Parathyroid adenoma (tissue), 2 donors: ENCODE results near the gene CFAP100.

ENCODE experiments used
- H2AFZ ChIP-seq: fragments of 300-600 bp; sonication (generic); one replicate; pipeline ENCODE4 v1.7.0; 2017; ENCODE audit warnings: antibody characterized with exemption, mild to moderate bottlenecking
- H3K27ac ChIP-seq: fragments of 300-600 bp; sonication (generic); one replicate; pipeline ENCODE4 v1.7.0; 2017
- H3K27me3 ChIP-seq: fragments of 300-600 bp; sonication (generic); one replicate; pipeline ENCODE4 v1.7.0; 2017; ENCODE audit warnings: low read length; ENCODE audit not compliant: control insufficient read depth, insufficient read depth
- H3K36me3 ChIP-seq: fragments of 300-600 bp; sonication (generic); one replicate; pipeline ENCODE4 v1.7.0; 2017; ENCODE audit warnings: low read length; ENCODE audit not compliant: control insufficient read depth, insufficient read depth
- H3K4me1 ChIP-seq: fragments of 300-600 bp; sonication (generic); one replicate; pipeline ENCODE4 v1.7.0; 2017; ENCODE audit warnings: control low read depth
- H3K4me2 ChIP-seq: fragments of 300-600 bp; sonication (generic); one replicate; pipeline ENCODE4 v1.7.0; 2017; ENCODE audit warnings: low read length
- H3K4me3 ChIP-seq: fragments of 300-600 bp; sonication (generic); one replicate; pipeline ENCODE4 v1.7.0; 2017; ENCODE audit warnings: low read depth, low read length
- H3K79me2 ChIP-seq: fragments of 300-600 bp; sonication (generic); one replicate; pipeline ENCODE4 v1.7.0; 2017; ENCODE audit warnings: control low read depth
- H3K9ac ChIP-seq: fragments of 300-600 bp; sonication (generic); one replicate; pipeline ENCODE4 v1.7.0; 2017; ENCODE audit warnings: mild to moderate bottlenecking
- H3K9me3 ChIP-seq: fragments of 300-600 bp; sonication (generic); one replicate; pipeline ENCODE4 v1.7.0; 2017; ENCODE audit warnings: low read length; ENCODE audit not compliant: control insufficient read depth
- TF ChIP-seq, protein P1 (sequence below): fragments of 300-600 bp; sonication (generic); IDR thresholded peaks from one replicate; pipeline ENCODE4 v1.7.0; 2017; ENCODE audit warnings: antibody characterized with exemption, mild to moderate bottlenecking
- donor health status: primary hyperparathyroidism.

The CFAP100 gene

GRCh38 chr3:126456211-126456610 lies 61.5 kb downstream of the CFAP100 start:
- Histone ChIP-seq H3K36me3 (no peaks in the 10 kb centered on the region), H3K9me3 (no peaks in the 10 kb centered on the region), H3K27ac (no peak overlapping the region), H3K79me2 (peaks cover 15% of the 10 kb centered on the region), H3K4me3 (no peak overlapping the region), H3K4me2 (no peak overlapping the region), H3K9ac (no peak overlapping the region), H2AFZ (no peak overlapping the region), H3K27me3 (no peaks in the 10 kb centered on the region), H3K4me1 (no peaks in the 10 kb centered on the region)
- TF ChIP-seq, protein P1, sequence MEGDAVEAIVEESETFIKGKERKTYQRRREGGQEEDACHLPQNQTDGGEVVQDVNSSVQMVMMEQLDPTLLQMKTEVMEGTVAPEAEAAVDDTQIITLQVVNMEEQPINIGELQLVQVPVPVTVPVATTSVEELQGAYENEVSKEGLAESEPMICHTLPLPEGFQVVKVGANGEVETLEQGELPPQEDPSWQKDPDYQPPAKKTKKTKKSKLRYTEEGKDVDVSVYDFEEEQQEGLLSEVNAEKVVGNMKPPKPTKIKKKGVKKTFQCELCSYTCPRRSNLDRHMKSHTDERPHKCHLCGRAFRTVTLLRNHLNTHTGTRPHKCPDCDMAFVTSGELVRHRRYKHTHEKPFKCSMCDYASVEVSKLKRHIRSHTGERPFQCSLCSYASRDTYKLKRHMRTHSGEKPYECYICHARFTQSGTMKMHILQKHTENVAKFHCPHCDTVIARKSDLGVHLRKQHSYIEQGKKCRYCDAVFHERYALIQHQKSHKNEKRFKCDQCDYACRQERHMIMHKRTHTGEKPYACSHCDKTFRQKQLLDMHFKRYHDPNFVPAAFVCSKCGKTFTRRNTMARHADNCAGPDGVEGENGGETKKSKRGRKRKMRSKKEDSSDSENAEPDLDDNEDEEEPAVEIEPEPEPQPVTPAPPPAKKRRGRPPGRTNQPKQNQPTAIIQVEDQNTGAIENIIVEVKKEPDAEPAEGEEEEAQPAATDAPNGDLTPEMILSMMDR: no peak

DNA sequence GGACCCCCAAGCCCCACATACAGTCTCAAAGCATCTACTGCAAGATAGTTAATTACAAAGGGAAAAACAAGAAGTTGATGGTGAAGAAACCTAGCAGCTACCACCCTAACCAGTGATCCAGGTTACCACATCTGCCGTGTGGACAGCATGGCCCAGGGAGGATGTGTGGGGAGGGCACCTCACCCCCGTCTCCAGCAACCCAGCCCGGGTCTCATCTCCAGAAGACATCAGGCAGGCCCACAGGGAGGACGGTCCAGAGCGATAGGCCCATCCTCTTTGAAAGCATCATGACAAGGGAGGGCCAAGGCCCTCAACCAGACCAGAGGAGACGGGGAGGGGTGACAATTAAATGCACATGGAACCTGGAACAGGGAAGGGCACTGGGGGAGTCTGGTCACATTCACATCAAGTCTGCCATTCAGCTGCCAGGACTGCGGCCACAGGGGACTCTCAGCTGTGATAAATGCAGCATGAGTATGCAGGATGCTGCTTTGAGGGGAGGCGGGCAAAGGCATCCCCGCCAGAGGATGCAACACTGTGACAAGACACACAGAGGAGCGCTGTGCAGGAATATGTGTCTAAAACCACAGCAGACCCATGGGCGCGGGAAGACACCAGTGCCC lies 62.2 kb downstream of the CFAP100 start:
- H3K79me2 ChIP-seq: peaks cover 22% of the 10 kb centered on the region
- H2AFZ ChIP-seq: no peak overlapping the region
- TF ChIP-seq, protein P1: no peak
- H3K4me1 ChIP-seq: no peaks in the 10 kb centered on the region
- H3K4me3 ChIP-seq: no peak overlapping the region
- H3K27ac ChIP-seq: no peak overlapping the region
- no peak overlapping the region for H3K9ac ChIP-seq
- no peaks in the 10 kb centered on the region for H3K9me3 ChIP-seq
- H3K36me3 ChIP-seq: no peaks in the 10 kb centered on the region
- H3K27me3 ChIP-seq: no peaks in the 10 kb centered on the region
- H3K4me2 ChIP-seq: no peak overlapping the region

DNA sequence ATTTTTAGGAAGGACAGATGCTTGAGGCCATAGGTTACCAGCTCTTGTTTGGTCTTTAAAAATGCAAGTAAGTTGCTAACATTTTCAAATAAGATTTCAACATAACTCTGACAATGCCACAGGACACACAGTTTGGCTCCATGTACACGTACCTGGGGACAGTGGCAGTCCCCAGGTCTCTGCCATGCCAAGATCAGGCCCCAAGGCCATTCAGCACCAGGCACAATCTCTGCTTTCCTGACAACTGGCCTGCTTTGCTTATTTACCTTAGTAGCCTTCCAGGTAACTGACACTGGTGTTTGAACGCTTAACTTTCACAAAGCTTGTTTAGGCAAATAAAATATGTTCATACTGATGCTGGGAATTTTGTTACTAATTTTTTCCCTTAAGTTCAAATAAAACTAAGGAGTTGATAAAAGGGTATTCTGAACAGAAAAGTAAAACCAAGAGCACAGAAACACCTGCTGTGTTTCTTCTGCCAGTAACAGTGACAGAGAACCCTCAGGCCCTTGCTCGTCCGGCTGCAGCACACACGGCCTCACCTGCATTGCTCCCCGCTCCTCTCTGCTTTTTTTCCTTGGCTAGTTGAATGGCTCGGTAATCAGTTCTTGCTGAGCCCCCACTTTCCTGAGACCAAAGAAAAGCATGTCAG lies 64.5 kb downstream of the CFAP100 start:
- H3K27ac ChIP-seq: no peak overlapping the region
- H3K4me3 ChIP-seq: no peak overlapping the region
- TF ChIP-seq, protein P1: no peak
- no peaks in the 10 kb centered on the region for H3K4me1 ChIP-seq
- H3K4me2 ChIP-seq: no peak overlapping the region
- no peak overlapping the region for H3K9ac ChIP-seq
- H2AFZ ChIP-seq: no peak overlapping the region
- no peaks in the 10 kb centered on the region for H3K36me3 ChIP-seq
- peaks cover 27% of the 10 kb centered on the region for H3K79me2 ChIP-seq
- no peaks in the 10 kb centered on the region for H3K27me3 ChIP-seq
- H3K9me3 ChIP-seq: no peaks in the 10 kb centered on the region

- Histone ChIP-seq H3K36me3 (no peaks in the 10 kb centered on the region), H3K4me2 (no peak overlapping the region), H3K4me3 (no peak overlapping the region)
Observed at GRCh38 chr3:126459763-126460127, 65.0 kb downstream of the CFAP100 start.

More at GRCh38 chr3:126459763-126460127, 65.0 kb downstream of the CFAP100 start:
- TF ChIP-seq, protein P1: no peak
- Histone ChIP-seq H2AFZ (no peak overlapping the region), H3K4me1 (no peaks in the 10 kb centered on the region), H3K27me3 (no peaks in the 10 kb centered on the region), H3K9ac (no peak overlapping the region), H3K27ac (no peak overlapping the region), H3K9me3 (no peaks in the 10 kb centered on the region), H3K79me2 (peaks cover 27% of the 10 kb centered on the region)
